SJSA1 (cell line): ENCODE data around the gene C1S. TPM values are rescaled to one million over a fixed set of nuclear protein-coding genes. Genes with fewer than 3 reads are reported as not detected.
A peak's percentile ranks its signal among the peaks of the same experiment; 100 is the strongest.

Experiments used
- DNase-seq, 2 experiments: peaks; one replicate each; pipeline ENCODE4 v3.0.0-alpha.2; 2015 to 2020; ENCODE audit warnings: low spot score in 2 of 2, low read depth in 1 of 2
- H3K27ac ChIP-seq: fragments of 250-450 bp; sonication (Bioruptor Pico); 2 replicates; pipeline ENCODE4 v1.5.1; 2020; ENCODE audit warnings: mild to moderate bottlenecking, moderate library complexity
- H3K27me3 ChIP-seq: fragments of 250-450 bp; sonication (Bioruptor Pico); replicated peaks from 2 replicates; pipeline ENCODE4 v1.5.1; 2020; ENCODE audit warnings: mild to moderate bottlenecking, moderate library complexity
- H3K36me3 ChIP-seq: fragments of 250-450 bp; sonication (Bioruptor Pico); 2 replicates; pipeline ENCODE4 v1.5.1; 2020; ENCODE audit warnings: mild to moderate bottlenecking
- H3K4me1 ChIP-seq: fragments of 250-450 bp; sonication (Bioruptor Pico); replicated peaks from 2 replicates; pipeline ENCODE4 v1.6.1; 2021; ENCODE audit warnings: mild to moderate bottlenecking
- H3K4me3 ChIP-seq: fragments of 250-450 bp; sonication (Bioruptor Pico); 2 replicates; pipeline ENCODE4 v1.5.1; 2020; ENCODE audit warnings: mild to moderate bottlenecking
- H3K9me3 ChIP-seq: fragments of 250-450 bp; sonication (Bioruptor Pico); replicated peaks from 2 replicates; pipeline ENCODE4 v1.5.1; 2020; ENCODE audit warnings: mild to moderate bottlenecking
- total RNA-seq: library from RNA; depleted of rRNA; stranded (reverse); fragments of >200 nt; shearing (Covaris generic); gene quantifications from 2 replicates; pipeline ENCODE4 v1.2.3, GENCODE V29; 2014

Gene C1S
- total RNA-seq, 1 experiment from 2014 or later: 35.0 TPM

DNA sequence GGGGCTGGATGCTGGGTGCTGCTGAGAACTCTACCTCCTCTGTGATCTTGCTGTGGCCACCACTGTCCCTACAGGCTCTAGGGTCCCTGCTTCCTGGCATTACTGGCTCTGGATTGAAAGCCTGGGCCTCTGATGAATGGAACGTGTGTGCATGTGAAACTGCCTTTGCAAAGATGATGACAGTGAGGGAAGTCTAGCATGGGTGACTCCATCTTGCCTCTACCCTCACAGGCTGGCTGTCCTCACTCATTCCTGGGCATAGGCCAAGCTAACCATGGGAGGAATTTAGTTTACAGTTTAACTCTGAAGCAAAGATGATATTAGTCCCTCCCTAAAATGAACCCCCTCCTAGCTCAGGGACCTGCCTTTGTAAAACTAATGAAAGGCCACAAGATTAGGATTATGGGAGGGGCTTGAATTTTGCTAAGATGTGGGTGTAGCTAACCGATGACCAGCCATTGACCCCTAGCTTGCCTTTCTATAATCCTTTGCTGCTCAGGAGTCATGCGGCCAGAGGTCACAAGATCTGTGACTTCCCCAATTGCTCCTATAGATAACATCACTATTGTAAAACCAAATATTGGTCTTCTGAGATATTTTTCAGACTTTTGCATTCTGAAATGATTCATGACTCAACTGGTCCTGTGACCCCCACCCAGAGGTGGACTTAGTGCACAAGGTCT is 2.2 kb upstream of the C1S start:
- H3K4me1 ChIP-seq: peaks cover 12% of the 10 kb centered on the region
- no peak overlapping the region for H3K4me3 ChIP-seq
- no peaks in the 10 kb centered on the region for H3K36me3 ChIP-seq
- H3K27ac ChIP-seq: no peak overlapping the region
- peaks cover under 1% of the 10 kb centered on the region; the same call in 1 of the 2 replicates for H3K27me3 ChIP-seq
- no peaks in the 10 kb centered on the region for H3K9me3 ChIP-seq
- no peak for DNase-seq

DNA sequence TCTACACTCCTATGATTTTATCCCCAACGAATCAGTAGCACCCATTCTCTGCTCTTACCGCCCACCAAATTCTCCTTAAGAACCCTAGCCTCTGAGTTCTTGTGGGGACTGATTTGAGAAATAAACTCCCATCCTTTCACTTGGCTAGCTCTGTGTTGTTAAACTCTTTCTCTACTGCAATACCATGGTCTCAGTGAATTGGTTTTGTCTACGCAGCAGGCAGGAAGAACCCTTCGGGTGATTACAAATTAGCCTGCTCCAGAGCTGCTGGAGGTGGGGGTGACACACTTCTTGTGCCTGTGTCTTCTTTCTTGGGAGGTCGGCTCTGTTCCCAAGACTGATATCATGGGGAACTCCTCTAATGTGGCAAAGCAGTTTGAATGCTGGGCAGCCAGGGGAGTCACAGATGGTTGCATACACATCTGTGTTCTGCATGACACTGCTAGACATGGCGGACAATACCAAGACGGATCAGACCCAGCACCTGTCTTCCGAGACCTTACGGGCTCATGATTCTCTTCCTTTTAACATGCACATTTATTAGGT is 1.6 kb upstream of the C1S start:
- H3K27ac ChIP-seq: no peak overlapping the region
- no peaks in the 10 kb centered on the region for H3K9me3 ChIP-seq
- H3K4me1 ChIP-seq: peaks cover 12% of the 10 kb centered on the region
- DNase-seq: no peak
- H3K27me3 ChIP-seq: no peaks in the 10 kb centered on the region; the same call in 1 of the 2 replicates
- no peak overlapping the region for H3K4me3 ChIP-seq
- H3K36me3 ChIP-seq: no peaks in the 10 kb centered on the region

DNA sequence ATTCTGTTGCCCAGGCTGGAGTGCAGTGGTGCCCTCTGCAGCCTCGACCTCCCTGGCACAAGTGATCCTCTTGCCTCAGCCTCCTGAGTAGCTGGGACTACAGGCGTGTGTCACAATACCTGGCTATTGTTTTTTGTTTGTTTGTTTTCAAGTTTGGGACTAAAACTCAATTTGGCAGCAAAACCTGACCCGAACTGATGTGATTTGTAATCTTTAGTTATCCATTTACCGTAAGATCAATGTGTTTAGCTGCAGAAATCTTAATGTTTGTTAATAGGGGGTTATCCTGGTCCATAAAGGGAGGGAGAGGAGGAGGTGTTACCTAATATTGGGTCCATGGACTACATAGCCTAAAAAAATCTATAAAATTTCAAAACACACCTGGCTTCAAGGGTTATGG is 738 bp upstream of the C1S start:
- H3K4me1 ChIP-seq: peaks cover 12% of the 10 kb centered on the region
- H3K9me3 ChIP-seq: no peaks in the 10 kb centered on the region
- DNase-seq: no peak
- no peak overlapping the region for H3K4me3 ChIP-seq
- H3K27ac ChIP-seq: no peak overlapping the region
- no peaks in the 10 kb centered on the region for H3K36me3 ChIP-seq
- H3K27me3 ChIP-seq: no peaks in the 10 kb centered on the region; the same call in 1 of the 2 replicates

GRCh38 chr12:7061138-7061537 is 620 bp downstream of the C1S start:
- Histone ChIP-seq H3K36me3 (no peaks in the 10 kb centered on the region), H3K4me1 (peaks cover 12% of the 10 kb centered on the region), H3K9me3 (no peaks in the 10 kb centered on the region), H3K4me3 (no peak overlapping the region), H3K27ac (peak overlapping the region; percentile 18; the same call in 1 of the 2 replicates), H3K27me3 (no peaks in the 10 kb centered on the region)
- no peak for DNase-seq

DNA sequence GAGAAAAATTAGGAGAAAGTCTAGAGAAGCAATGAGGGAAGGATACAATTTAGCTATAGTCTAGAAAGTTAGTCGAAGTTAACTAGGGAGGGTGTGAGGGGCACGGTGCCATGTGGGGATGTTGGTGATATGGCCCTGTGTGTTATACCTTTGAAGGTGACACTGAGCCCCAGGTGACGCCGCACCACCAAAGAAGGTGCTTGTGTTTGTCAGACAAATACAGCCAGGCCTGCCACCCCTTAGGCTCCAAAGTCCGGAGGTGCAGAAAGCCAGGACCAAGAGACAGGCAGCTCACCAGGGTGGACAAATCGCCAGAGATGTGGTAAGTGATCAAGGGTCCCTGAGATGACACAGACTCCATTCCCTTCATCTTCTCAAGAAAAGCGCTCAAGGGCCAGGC is 1.1 kb downstream of the C1S start:
- DNase-seq: no peak
- H3K4me3 ChIP-seq: no peak overlapping the region
- peaks cover 12% of the 10 kb centered on the region for H3K4me1 ChIP-seq
- H3K9me3 ChIP-seq: no peaks in the 10 kb centered on the region
- no peak overlapping the region for H3K27ac ChIP-seq
- H3K27me3 ChIP-seq: no peaks in the 10 kb centered on the region
- H3K36me3 ChIP-seq: no peaks in the 10 kb centered on the region

GRCh38 chr12:7064516-7064915 is 4.0 kb downstream of the C1S start:
- Histone ChIP-seq H3K27me3 (no peaks in the 10 kb centered on the region), H3K27ac (no peak overlapping the region), H3K4me1 (peaks cover 25% of the 10 kb centered on the region), H3K36me3 (no peaks in the 10 kb centered on the region), H3K4me3 (no peak overlapping the region), H3K9me3 (no peaks in the 10 kb centered on the region; the same call in 1 of the 2 replicates)
- DNase-seq: no peak

GRCh38 chr12:7065073-7065623 is 4.6 kb downstream of the C1S start:
- Histone ChIP-seq H3K9me3 (no peaks in the 10 kb centered on the region; the same call in 1 of the 2 replicates), H3K27ac (no peak overlapping the region), H3K4me3 (no peak overlapping the region), H3K36me3 (no peaks in the 10 kb centered on the region), H3K4me1 (peaks cover 22% of the 10 kb centered on the region), H3K27me3 (no peaks in the 10 kb centered on the region)
- DNase-seq: no peak

DNA sequence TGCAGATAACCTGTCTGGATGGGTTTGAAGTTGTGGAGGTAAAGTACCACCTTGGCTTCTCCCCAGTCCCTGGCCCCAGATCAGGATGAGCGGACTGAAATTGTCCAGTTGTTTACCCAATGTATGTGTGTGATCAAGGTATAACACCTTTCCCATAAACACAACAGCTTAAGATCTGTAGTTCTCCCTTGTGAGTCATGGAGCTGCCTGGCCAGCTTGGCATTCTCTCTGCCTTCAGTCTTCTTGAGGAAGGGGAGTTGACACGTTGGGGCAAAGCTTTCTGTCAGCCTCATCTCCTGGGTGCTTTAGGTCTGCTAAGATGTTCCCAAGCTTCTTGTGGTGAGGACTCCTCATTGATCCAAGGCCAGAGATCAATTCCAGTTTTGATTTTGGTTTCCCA is 6.1 kb downstream of the C1S start:
- Histone ChIP-seq H3K27me3 (no peaks in the 10 kb centered on the region), H3K36me3 (no peaks in the 10 kb centered on the region)
- no peak for DNase-seq

GRCh38 chr12:7067096-7067495 is 6.6 kb downstream of the C1S start:
- H3K27ac ChIP-seq: no peak overlapping the region
- no peak overlapping the region for H3K4me3 ChIP-seq
- H3K9me3 ChIP-seq: no peaks in the 10 kb centered on the region; the same call in 1 of the 2 replicates
- no peaks in the 10 kb centered on the region for H3K27me3 ChIP-seq
- no peaks in the 10 kb centered on the region for H3K36me3 ChIP-seq
- H3K4me1 ChIP-seq: peaks cover 12% of the 10 kb centered on the region
- no peak for DNase-seq

More for the DNA sequence above, 6.1 kb downstream of the C1S start:
- H3K27ac ChIP-seq: no peak overlapping the region
- peaks cover 12% of the 10 kb centered on the region for H3K4me1 ChIP-seq
- no peak overlapping the region for H3K4me3 ChIP-seq
- H3K9me3 ChIP-seq: no peaks in the 10 kb centered on the region; the same call in 1 of the 2 replicates

- no peaks in the 10 kb centered on the region; the same call in 1 of the 2 replicates for H3K9me3 ChIP-seq
- H3K27me3 ChIP-seq: no peaks in the 10 kb centered on the region
- H3K36me3 ChIP-seq: no peaks in the 10 kb centered on the region
- H3K4me3 ChIP-seq: no peak overlapping the region
- peak in 1 of 2 experiments; percentile 45 for DNase-seq
- peak overlapping the region; percentile 36 for H3K27ac ChIP-seq
- peaks cover 12% of the 10 kb centered on the region for H3K4me1 ChIP-seq
Observed at GRCh38 chr12:7068240-7068993, 7.9 kb downstream of the C1S start.

DNA sequence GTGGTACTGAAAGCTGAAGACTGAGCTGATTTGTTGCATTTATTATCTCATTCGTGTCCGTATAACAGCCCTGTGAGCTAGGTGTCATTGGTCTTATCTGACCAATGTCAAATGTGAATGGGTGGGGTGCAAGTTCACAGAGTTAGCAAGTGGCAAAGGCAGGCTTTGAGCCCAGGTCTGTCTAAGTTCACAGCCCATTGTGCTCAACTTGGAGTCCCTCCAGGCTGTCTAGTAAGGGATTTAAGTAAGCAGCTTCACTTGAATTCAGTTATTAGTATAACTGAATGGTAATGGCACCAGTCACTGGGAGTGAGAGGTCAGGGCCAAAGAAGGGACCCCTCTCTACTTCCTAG is 8.5 kb downstream of the C1S start:
- H3K4me3 ChIP-seq: no peak overlapping the region
- H3K27me3 ChIP-seq: 0 out of 2 replicates have a peak, but pooled peaks cover 2% of the 10 kb centered on the region
- DNase-seq: no peak
- no peaks in the 10 kb centered on the region for H3K36me3 ChIP-seq
- no peak overlapping the region for H3K27ac ChIP-seq
- peaks cover 12% of the 10 kb centered on the region for H3K4me1 ChIP-seq
- no peaks in the 10 kb centered on the region; the same call in 1 of the 2 replicates for H3K9me3 ChIP-seq

DNA sequence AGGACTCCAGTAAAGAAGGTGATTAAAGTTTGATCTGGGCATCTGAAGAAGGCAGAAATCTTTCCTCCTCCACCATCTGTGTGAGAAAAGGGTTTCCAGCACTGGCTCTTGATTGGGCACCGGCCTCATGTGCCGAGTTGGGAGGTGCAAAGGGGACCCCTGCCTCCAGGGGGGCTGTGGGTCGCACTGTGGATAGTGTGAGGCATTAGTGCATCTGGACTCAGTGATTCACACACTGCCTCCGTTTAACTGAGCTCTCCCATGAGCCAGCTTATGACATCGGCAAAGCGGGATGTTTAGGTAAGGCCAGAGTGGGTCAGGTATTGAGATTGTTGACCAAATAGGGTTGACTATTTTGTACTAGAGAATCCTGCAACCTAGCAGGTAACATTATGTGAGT is 8.9 kb downstream of the C1S start:
- Histone ChIP-seq H3K4me3 (no peak overlapping the region), H3K27ac (no peak overlapping the region), H3K4me1 (peaks cover 12% of the 10 kb centered on the region), H3K36me3 (no peaks in the 10 kb centered on the region), H3K27me3 (0 out of 2 replicates have a peak, but pooled peaks cover 3% of the 10 kb centered on the region), H3K9me3 (no peaks in the 10 kb centered on the region; the same call in 1 of the 2 replicates)
- DNase-seq: no peak

DNA sequence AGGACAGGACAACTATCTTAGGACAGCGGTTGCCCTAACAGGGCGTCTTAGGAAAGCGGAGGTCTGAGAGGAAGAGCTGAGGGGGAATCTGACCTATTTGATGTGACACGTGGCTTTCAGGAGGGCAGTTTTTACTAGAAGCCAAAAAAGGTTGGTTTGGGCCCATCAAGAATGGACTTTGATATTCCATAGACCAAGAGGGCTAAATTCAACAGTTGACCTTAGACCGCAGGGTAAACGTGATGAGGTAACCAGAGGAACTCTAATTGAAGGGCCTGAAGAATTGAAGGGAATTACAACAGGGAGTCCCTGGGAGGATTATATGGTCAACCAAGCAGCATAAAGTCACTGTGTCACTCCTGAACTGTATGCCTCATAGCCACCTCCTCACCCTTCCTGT is 11.5 kb downstream of the C1S start:
- H3K27ac ChIP-seq: no peak overlapping the region
- no peak overlapping the region for H3K4me3 ChIP-seq
- H3K27me3 ChIP-seq: 0 out of 2 replicates have a peak, but pooled peaks cover 3% of the 10 kb centered on the region
- no peaks in the 10 kb centered on the region for H3K36me3 ChIP-seq
- no peak for DNase-seq
- H3K9me3 ChIP-seq: no peaks in the 10 kb centered on the region; the same call in 1 of the 2 replicates
- H3K4me1 ChIP-seq: peaks cover 12% of the 10 kb centered on the region
